ENCODE data around the gene MED14. TPM values are rescaled to one million over a fixed set of nuclear protein-coding genes. Genes with fewer than 3 reads are reported as not detected.

The MED14 gene
- total RNA-seq, 1 donor from 2014 or later: 53.0 TPM

- Mint-ChIP-seq H3K36me3 (ENCODE audit: unreplicated experiment) (peaks cover 14% of the 10 kb centered on the region), H3K9me3 (ENCODE audit: unreplicated experiment) (no peaks in the 10 kb centered on the region), H3K4me1 (ENCODE audit: unreplicated experiment) (peaks cover 8% of the 10 kb centered on the region), H3K27ac (ENCODE audit: unreplicated experiment) (no peak overlapping the region), H3K4me3 (ENCODE audit: unreplicated experiment) (no peak overlapping the region), H3K27me3 (ENCODE audit: unreplicated experiment) (no peaks in the 10 kb centered on the region)
- DNase-seq (ENCODE audit: extremely low spot score, unreplicated experiment): no peak
- no peak for TF ChIP-seq CTCF (IDR thresholded peaks at IDR 0.05)
Observed at GRCh38 chrX:40688929-40689328, 46.4 kb downstream of the MED14 start.

DNA sequence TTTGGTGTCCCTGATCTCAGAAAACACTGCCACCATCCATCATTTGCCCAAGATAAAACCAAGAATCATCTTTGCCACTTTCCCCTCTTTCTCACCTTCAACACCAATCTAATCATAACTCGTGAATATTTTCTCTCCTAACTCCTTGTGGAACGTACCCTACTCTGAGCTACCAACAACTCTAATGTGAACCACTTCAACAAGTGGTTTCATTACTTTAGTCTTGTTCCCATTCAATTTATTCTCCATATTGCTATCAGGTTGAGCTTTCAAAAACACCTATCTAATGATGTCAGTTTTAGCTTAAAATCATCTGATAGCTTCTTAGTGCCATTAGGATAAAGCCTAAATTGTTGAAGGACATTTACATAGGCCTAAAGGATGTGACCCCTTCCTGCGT lies 48.2 kb downstream of the MED14 start:
- no peak for DNase-seq (ENCODE audit: extremely low spot score, unreplicated experiment)
- H3K9me3 Mint-ChIP-seq (ENCODE audit: unreplicated experiment): no peaks in the 10 kb centered on the region

GRCh38 chrX:40685362-40685918 lies 49.9 kb downstream of the MED14 start:
- Mint-ChIP-seq H3K4me1 (ENCODE audit: unreplicated experiment) (peaks cover 8% of the 10 kb centered on the region), H3K27me3 (ENCODE audit: unreplicated experiment) (no peaks in the 10 kb centered on the region), H3K4me3 (ENCODE audit: unreplicated experiment) (no peak overlapping the region), H3K36me3 (ENCODE audit: unreplicated experiment) (peaks cover 13% of the 10 kb centered on the region), H3K27ac (ENCODE audit: unreplicated experiment) (no peak overlapping the region), H3K9me3 (ENCODE audit: unreplicated experiment) (no peaks in the 10 kb centered on the region)
- DNase-seq (ENCODE audit: extremely low spot score, unreplicated experiment): no peak
- no peak for TF ChIP-seq CTCF (IDR thresholded peaks at IDR 0.05)

More for the DNA sequence above, 48.2 kb downstream of the MED14 start:
- Mint-ChIP-seq H3K27me3 (ENCODE audit: unreplicated experiment) (no peaks in the 10 kb centered on the region), H3K27ac (ENCODE audit: unreplicated experiment) (no peak overlapping the region), H3K4me3 (ENCODE audit: unreplicated experiment) (no peak overlapping the region), H3K4me1 (ENCODE audit: unreplicated experiment) (peaks cover 8% of the 10 kb centered on the region), H3K36me3 (ENCODE audit: unreplicated experiment) (peaks cover 15% of the 10 kb centered on the region)
- no peak for TF ChIP-seq CTCF (IDR thresholded peaks at IDR 0.05)

DNA sequence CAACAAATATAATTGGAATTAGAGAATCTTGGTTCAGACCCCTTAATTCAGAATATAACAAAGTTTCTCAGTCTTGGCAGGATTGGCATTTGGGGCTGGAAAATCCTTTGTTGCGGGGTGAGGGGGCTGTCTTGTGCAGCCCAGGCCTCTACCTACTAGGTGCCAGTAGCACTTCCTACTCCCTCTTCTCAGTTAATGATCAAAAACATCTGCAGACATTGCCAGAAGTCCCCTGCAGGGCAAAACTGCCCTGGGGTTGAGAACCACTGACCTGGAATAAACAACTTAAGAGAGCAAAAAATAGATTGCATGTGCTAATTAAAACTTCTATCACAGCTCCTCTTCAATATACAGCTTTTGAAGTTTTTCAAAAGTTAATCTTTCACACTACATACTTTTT lies 51.2 kb downstream of the MED14 start:
- Mint-ChIP-seq H3K9me3 (ENCODE audit: unreplicated experiment) (no peaks in the 10 kb centered on the region), H3K36me3 (ENCODE audit: unreplicated experiment) (peaks cover 22% of the 10 kb centered on the region), H3K27me3 (ENCODE audit: unreplicated experiment) (no peaks in the 10 kb centered on the region), H3K4me3 (ENCODE audit: unreplicated experiment) (no peak overlapping the region), H3K4me1 (ENCODE audit: unreplicated experiment) (peaks cover 8% of the 10 kb centered on the region), H3K27ac (ENCODE audit: unreplicated experiment) (no peak overlapping the region)
- TF ChIP-seq CTCF (IDR thresholded peaks at IDR 0.05): no peak
- DNase-seq (ENCODE audit: extremely low spot score, unreplicated experiment): no peak

- peaks cover 8% of the 10 kb centered on the region for H3K4me1 Mint-ChIP-seq (ENCODE audit: unreplicated experiment)
- no peak overlapping the region for H3K27ac Mint-ChIP-seq (ENCODE audit: unreplicated experiment)
- no peak for DNase-seq (ENCODE audit: extremely low spot score, unreplicated experiment)
- TF ChIP-seq CTCF (IDR thresholded peaks at IDR 0.05): no peak
- peaks cover 18% of the 10 kb centered on the region for H3K36me3 Mint-ChIP-seq (ENCODE audit: unreplicated experiment)
- H3K9me3 Mint-ChIP-seq (ENCODE audit: unreplicated experiment): no peaks in the 10 kb centered on the region
- H3K27me3 Mint-ChIP-seq (ENCODE audit: unreplicated experiment): no peaks in the 10 kb centered on the region
- H3K4me3 Mint-ChIP-seq (ENCODE audit: unreplicated experiment): no peak overlapping the region
Observed at GRCh38 chrX:40683245-40683644, 52.1 kb downstream of the MED14 start.
